DND-41 (cell line): ENCODE results near the gene ANXA2.

ENCODE experiments used
- ATAC-seq: fragments of 200-7000 bp; cut with Tn5 transposase; 3 replicates; pipeline ENCODE4 v1.9.1; 2021; ENCODE audit warnings: low read depth; ENCODE audit not compliant: insufficient read depth
- DNase-seq: peaks from one replicate; pipeline ENCODE4 v3.0.0-alpha.2; 2020
- H2AFZ ChIP-seq: 2 replicates; pipeline ENCODE4 v1.6.0; 2012; ENCODE audit warnings: low read depth, low read length
- H3K27ac ChIP-seq: 2 replicates; pipeline ENCODE4 v1.5.1; 2012; ENCODE audit warnings: low read length, inconsistent platforms
- H3K27me3 ChIP-seq: fragments of 200-600 bp; sonication (generic); 2 replicates; pipeline ENCODE4 v1.6.0; 2012; ENCODE audit warnings: low read length, mild to moderate bottlenecking, inconsistent platforms; ENCODE audit not compliant: insufficient read depth, poor library complexity
- H3K36me3 ChIP-seq: 2 replicates; pipeline ENCODE4 v1.5.1; 2012; ENCODE audit warnings: low read length, inconsistent platforms; ENCODE audit not compliant: insufficient read depth
- H3K4me1 ChIP-seq: 2 replicates; pipeline ENCODE4 v1.5.1; 2012; ENCODE audit warnings: mild to moderate bottlenecking, low read length; ENCODE audit not compliant: insufficient read depth
- H3K4me2 ChIP-seq: 2 replicates; pipeline ENCODE4 v1.6.0; 2012; ENCODE audit warnings: mild to moderate bottlenecking, moderate library complexity, low read length, inconsistent platforms; ENCODE audit not compliant: insufficient read depth
- H3K4me3 ChIP-seq, 2 experiments: fragments of 200-600 bp in 1 of 2; shearing (Covaris generic) in 1 of 2; 2 replicates each; pipeline ENCODE4 v1.5.1; 2012 to 2016; ENCODE audit warnings: inconsistent platforms in 2 of 2, low read length in 2 of 2, mild to moderate bottlenecking in 2 of 2, low read depth in 1 of 2, moderate library complexity in 1 of 2
- H3K79me2 ChIP-seq: 2 replicates; pipeline ENCODE4 v1.6.0; 2012; ENCODE audit warnings: low read length, inconsistent platforms; ENCODE audit not compliant: insufficient read depth
- H3K9ac ChIP-seq: 2 replicates; pipeline ENCODE4 v1.6.0; 2012; ENCODE audit warnings: low read depth, mild to moderate bottlenecking, inconsistent platforms, low read length, moderate library complexity
- H3K9me3 ChIP-seq: 2 replicates; pipeline ENCODE4 v1.5.1; 2012; ENCODE audit warnings: low read length, moderate library complexity, mild to moderate bottlenecking, inconsistent platforms; ENCODE audit not compliant: insufficient read depth, severe bottlenecking
- H4K20me1 ChIP-seq: 2 replicates; pipeline ENCODE4 v1.6.0; 2012; ENCODE audit warnings: low read length; ENCODE audit not compliant: insufficient read depth
- EZH2 ChIP-seq: IDR thresholded peaks from 3 replicates; pipeline ENCODE4 v1.6.1; 2012; ENCODE audit warnings: borderline replicate concordance, low read depth, mild to moderate bottlenecking, moderate library complexity, low read length, inconsistent platforms; ENCODE audit not compliant: severe bottlenecking
- TF ChIP-seq, protein P1 (sequence below): IDR thresholded peaks from 2 replicates; pipeline ENCODE4 v1.5.1; 2012; ENCODE audit warnings: borderline replicate concordance, low read length, moderate library complexity, mild to moderate bottlenecking; ENCODE audit not compliant: poor library complexity, severe bottlenecking; ENCODE audit errors: extremely low read depth

ANXA2 gene

DNA sequence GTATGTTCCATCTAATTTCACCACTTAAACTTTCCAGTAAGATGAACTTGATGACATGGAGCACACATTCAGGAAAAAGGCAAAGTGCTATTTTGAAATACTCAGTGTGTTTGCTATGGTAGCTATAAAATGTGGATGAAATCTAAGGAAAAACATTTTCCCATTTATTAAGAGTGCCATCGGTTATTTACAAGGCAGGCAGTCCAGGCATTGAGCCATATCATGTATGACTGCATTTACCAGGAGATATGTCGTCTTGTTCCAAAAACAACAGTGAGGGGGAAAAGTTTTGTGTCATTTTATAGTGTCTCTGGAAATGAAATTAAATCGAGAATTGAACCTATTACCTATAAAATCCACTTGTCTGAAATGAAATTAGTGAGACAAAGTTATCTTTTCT lies 13.7 kb downstream of the ANXA2 start:
- Histone ChIP-seq H4K20me1 (no peaks in the 10 kb centered on the region), H3K27me3 (no peaks in the 10 kb centered on the region), H3K4me1 (peaks cover 6% of the 10 kb centered on the region), H3K79me2 (no peaks in the 10 kb centered on the region), H3K4me3 (no peak overlapping the region), H3K27ac (no peak overlapping the region), H3K9me3 (no peaks in the 10 kb centered on the region), H3K36me3 (no peaks in the 10 kb centered on the region), H2AFZ (no peak overlapping the region), H3K4me2 (no peak overlapping the region), H3K9ac (no peak overlapping the region)
- DNase-seq = no peak
- TF ChIP-seq, protein P1, sequence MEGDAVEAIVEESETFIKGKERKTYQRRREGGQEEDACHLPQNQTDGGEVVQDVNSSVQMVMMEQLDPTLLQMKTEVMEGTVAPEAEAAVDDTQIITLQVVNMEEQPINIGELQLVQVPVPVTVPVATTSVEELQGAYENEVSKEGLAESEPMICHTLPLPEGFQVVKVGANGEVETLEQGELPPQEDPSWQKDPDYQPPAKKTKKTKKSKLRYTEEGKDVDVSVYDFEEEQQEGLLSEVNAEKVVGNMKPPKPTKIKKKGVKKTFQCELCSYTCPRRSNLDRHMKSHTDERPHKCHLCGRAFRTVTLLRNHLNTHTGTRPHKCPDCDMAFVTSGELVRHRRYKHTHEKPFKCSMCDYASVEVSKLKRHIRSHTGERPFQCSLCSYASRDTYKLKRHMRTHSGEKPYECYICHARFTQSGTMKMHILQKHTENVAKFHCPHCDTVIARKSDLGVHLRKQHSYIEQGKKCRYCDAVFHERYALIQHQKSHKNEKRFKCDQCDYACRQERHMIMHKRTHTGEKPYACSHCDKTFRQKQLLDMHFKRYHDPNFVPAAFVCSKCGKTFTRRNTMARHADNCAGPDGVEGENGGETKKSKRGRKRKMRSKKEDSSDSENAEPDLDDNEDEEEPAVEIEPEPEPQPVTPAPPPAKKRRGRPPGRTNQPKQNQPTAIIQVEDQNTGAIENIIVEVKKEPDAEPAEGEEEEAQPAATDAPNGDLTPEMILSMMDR = no peak
- TF ChIP-seq EZH2 = no peak
- no peak for ATAC-seq

GRCh38 chr15:60382773-60383674 lies 14.8 kb downstream of the ANXA2 start:
- Histone ChIP-seq H3K4me3 (no peak overlapping the region), H3K79me2 (no peaks in the 10 kb centered on the region), H3K4me2 (no peak overlapping the region), H4K20me1 (no peaks in the 10 kb centered on the region), H3K9me3 (no peaks in the 10 kb centered on the region), H2AFZ (no peak overlapping the region), H3K36me3 (no peaks in the 10 kb centered on the region), H3K9ac (no peak overlapping the region), H3K4me1 (no peaks in the 10 kb centered on the region), H3K27me3 (no peaks in the 10 kb centered on the region), H3K27ac (no peak overlapping the region)
- no peak for ATAC-seq
- TF ChIP-seq, protein P1 = no peak
- no peak for TF ChIP-seq EZH2
- no peak for DNase-seq

GRCh38 chr15:60381148-60381788 lies 16.5 kb downstream of the ANXA2 start:
- Histone ChIP-seq H3K79me2 (no peaks in the 10 kb centered on the region), H3K4me1 (no peaks in the 10 kb centered on the region)

More at GRCh38 chr15:60381148-60381788, 16.5 kb downstream of the ANXA2 start:
- no peak overlapping the region for H2AFZ ChIP-seq
- no peak overlapping the region for H3K4me3 ChIP-seq
- no peak overlapping the region for H3K4me2 ChIP-seq
- H3K9me3 ChIP-seq = no peaks in the 10 kb centered on the region
- H3K36me3 ChIP-seq = no peaks in the 10 kb centered on the region
- H3K9ac ChIP-seq = no peak overlapping the region
- ATAC-seq = no peak
- H4K20me1 ChIP-seq = 0 out of 2 replicates have a peak, but pooled peaks cover 3% of the 10 kb centered on the region
- no peak overlapping the region for H3K27ac ChIP-seq
- TF ChIP-seq, protein P1 = no peak
- TF ChIP-seq EZH2 = no peak
- H3K27me3 ChIP-seq = no peaks in the 10 kb centered on the region
- DNase-seq = no peak
